Measurements from ENCODE around the gene MAST1.

Gene MAST1

GRCh38 chr19:12866416-12867119 lies 28.3 kb downstream of the MAST1 start:
- no peak for TF ChIP-seq FOXK2 (IDR thresholded peaks at IDR 0.05)
- no peak for TF ChIP-seq PKNOX1 (IDR thresholded peaks at IDR 0.05)
- TF ChIP-seq LEF1 (IDR thresholded peaks at IDR 0.05; ENCODE audit: borderline replicate concordance): no peak
- ChIA-PET CTCF (no interaction called here), POLR2A (no interaction called here)
- DNase-seq (ENCODE audit: extremely low spot score): no peak

- DNase-seq (ENCODE audit: extremely low spot score): peak; percentile 94
- no peak for TF ChIP-seq FOXM1 (IDR thresholded peaks at IDR 0.05; ENCODE audit: borderline replicate concordance)
- 0 out of 2 replicates have a peak, but pooled peaks have one; percentile 73 for TF ChIP-seq HDGF (IDR thresholded peaks at IDR 0.05; ENCODE audit: borderline replicate concordance)
- peak; percentile 88 for TF ChIP-seq ZNF384 (IDR thresholded peaks at IDR 0.05)
- peak; percentile 55; the same call in 1 of the 2 replicates for TF ChIP-seq SP1 (IDR thresholded peaks at IDR 0.05)
- POLR2A ChIA-PET: no interaction called here
- CTCF ChIA-PET: interaction anchor here (0.7 kb wide), 1 partner anchor 20 kb away, joined by 3 read pairs; no protein-coding TSS in a partner anchor
Observed at GRCh38 chr19:12867120-12868099, 29.1 kb downstream of the MAST1 start.

- no peak for TF ChIP-seq NFRKB (IDR thresholded peaks at IDR 0.05)
- TF ChIP-seq PKNOX1 (IDR thresholded peaks at IDR 0.05): peak; percentile 97
- POLR2A ChIA-PET: no interaction called here
- CTCF ChIA-PET: no interaction called here
- DNase-seq (ENCODE audit: extremely low spot score): no peak
Observed at GRCh38 chr19:12868540-12869112, 30.3 kb downstream of the MAST1 start.

- DNase-seq (ENCODE audit: extremely low spot score): no peak
- ChIA-PET CTCF (no interaction called here), POLR2A (no interaction called here)
- TF ChIP-seq NFRKB (IDR thresholded peaks at IDR 0.05) (no peak), ZNF384 (IDR thresholded peaks at IDR 0.05) (peak; percentile 63)
Observed at GRCh38 chr19:12871681-12872080, 33.4 kb downstream of the MAST1 start.

- no peak for DNase-seq (ENCODE audit: extremely low spot score)
- TF ChIP-seq NFRKB (IDR thresholded peaks at IDR 0.05): no peak
- no peak for TF ChIP-seq FOXK2 (IDR thresholded peaks at IDR 0.05)
- TF ChIP-seq TARDBP (IDR thresholded peaks at IDR 0.05): no peak
- no peak for TF ChIP-seq ARNT (IDR thresholded peaks at IDR 0.05)
- no peak for TF ChIP-seq ZNF384 (IDR thresholded peaks at IDR 0.05)
- ChIA-PET POLR2A (interaction anchor here (1.0 to 2.0 kb wide), 2 partner anchors 9 to 19 kb away, joined by 4 to 10 read pairs; partner anchors contain the start of genes DNASE2 and GCDH), CTCF (interaction anchor here (0.6 kb wide), 1 partner anchor 21 kb away, joined by 3 read pairs; no protein-coding TSS in a partner anchor)
Observed at GRCh38 chr19:12872255-12872654, 33.9 kb downstream of the MAST1 start.

GRCh38 chr19:12872941-12873890 lies 34.9 kb downstream of the MAST1 start:
- ChIA-PET CTCF (no interaction called here), POLR2A (interaction anchor here (0.7 to 2.0 kb wide), 3 partner anchors 8 to 192 kb away, joined by 3 to 10 read pairs (median 4); partner anchors contain the start of genes DNASE2 and GCDH)
- peak; percentile 66 for DNase-seq (ENCODE audit: extremely low spot score)
- TF ChIP-seq TARDBP (IDR thresholded peaks at IDR 0.05): no peak
- no peak for TF ChIP-seq BHLHE40 (IDR thresholded peaks at IDR 0.05; ENCODE audit: borderline replicate concordance)
- no peak for TF ChIP-seq ELF4 (IDR thresholded peaks at IDR 0.05)
- TF ChIP-seq LEF1 (IDR thresholded peaks at IDR 0.05; ENCODE audit: borderline replicate concordance): no peak
- no peak for TF ChIP-seq SUZ12 (IDR thresholded peaks at IDR 0.05)
- TF ChIP-seq SP1 (IDR thresholded peaks at IDR 0.05): peak; percentile 31; the same call in 1 of the 2 replicates
